Fibroblast of skin of right biceps (primary cell): Measurements from ENCODE around the gene SPANXA1.
A peak's percentile ranks its signal among the peaks of the same experiment; 100 is the strongest.
"Not testable (repeated sequence)": the region's sequence is repeated elsewhere in the genome, so short reads cannot be mapped to it uniquely, and the experiment has no call there.

Experiments used
- DNase-seq: peaks from one replicate; pipeline ENCODE4 v3.0.0-alpha.2; 2013

SPANXA1 gene, protein sequence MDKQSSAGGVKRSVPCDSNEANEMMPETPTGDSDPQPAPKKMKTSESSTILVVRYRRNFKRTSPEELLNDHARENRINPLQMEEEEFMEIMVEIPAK

GRCh38 chrX:141584638-141585037, at the start of gene SPANXA1:
Gene SPANXA1 (minus strand): TSS chrX:141584738. CDS start chrX:141584678, 60 bp downstream.
- DNase-seq: not testable (repeated sequence)

GRCh38 chrX:141632124-141632523, 47.6 kb upstream of the SPANXA1 start:
- DNase-seq: no peak

DNA sequence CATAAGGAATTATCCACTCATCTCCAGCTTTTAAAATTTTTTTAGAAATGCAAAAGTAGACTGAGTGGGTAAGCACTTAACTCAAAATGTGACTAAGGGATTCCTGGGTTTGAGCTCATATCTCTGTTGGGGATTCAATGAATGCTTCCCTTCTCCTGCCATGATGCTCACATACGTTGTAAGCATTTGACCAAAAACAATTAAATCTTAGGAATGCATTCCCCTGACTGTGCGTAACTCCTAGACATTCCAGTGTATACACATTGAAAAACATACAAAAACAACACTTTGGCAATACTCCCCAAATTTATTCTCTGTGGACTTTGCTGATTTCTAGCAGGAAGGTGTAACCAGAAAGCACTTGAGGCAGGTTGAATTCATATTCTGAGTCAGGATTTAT, 34.8 kb upstream of the SPANXA1 start:
- DNase-seq: peak; percentile 28

- no peak for DNase-seq
Observed at GRCh38 chrX:141609111-141609510, 24.6 kb upstream of the SPANXA1 start.

GRCh38 chrX:141589408-141589807, 4.9 kb upstream of the SPANXA1 start, which contains the start of gene SPANXA2:
Gene SPANXA2 (plus strand): TSS chrX:141589708. CDS start chrX:141589768, 60 bp downstream.
- not testable (repeated sequence) for DNase-seq

- not testable (repeated sequence) for DNase-seq
Observed at GRCh38 chrX:141542551-141542950, 42.0 kb downstream of the SPANXA1 start.
